Panc1 (cell line): ENCODE data around the gene S100A12.

ENCODE experiments used
- CTCF ChIP-seq: fragments of 450-650 bp; IDR thresholded peaks from 2 replicates; pipeline ENCODE4 v1.5.1; 2017; ENCODE audit warnings: mild to moderate bottlenecking
- REST ChIP-seq, 2 experiments: IDR thresholded peaks; 2 replicates each; pipeline ENCODE4 v1.6.1; 2011 to 2012; ENCODE audit warnings: low read depth in 2 of 2, control low read depth in 1 of 2, low read length in 1 of 2, mild to moderate bottlenecking in 1 of 2, moderate library complexity in 1 of 2; ENCODE audit not compliant: insufficient read depth in 1 of 2
- SIN3A ChIP-seq: IDR thresholded peaks from 2 replicates; pipeline ENCODE4 v1.6.1; 2012; ENCODE audit warnings: low read depth, mild to moderate bottlenecking, low read length, moderate library complexity, borderline replicate concordance; ENCODE audit not compliant: insufficient read depth
- TCF7L2 ChIP-seq: IDR thresholded peaks from 2 replicates; pipeline ENCODE4 v1.6.1; 2011; ENCODE audit warnings: mild to moderate bottlenecking, low read depth, low read length, inconsistent platforms

- TF ChIP-seq TCF7L2: no peak
- no peak for TF ChIP-seq CTCF
- TF ChIP-seq REST (IDR thresholded peaks at IDR 0.05; ENCODE audit: insufficient read depth in 1 of 2, low read depth in 2 of 2, low read length in 1 of 2): no peak
- TF ChIP-seq SIN3A: no peak
These were observed 20.4 kb upstream of the S100A12 start for GRCh38 chr1:153395776-153396175.
